Adipose tissue (tissue), 3 donors: Measurements from ENCODE around the gene CNST. TPM values are rescaled to one million over a fixed set of nuclear protein-coding genes. Genes with fewer than 3 reads are reported as not detected.

Experiments
- H3K27ac ChIP-seq: one replicate; pipeline ENCODE4 v1.5.1; 2013; ENCODE audit warnings: low read depth, low read length
- WGBS, 3 donors: extraction: QIAGEN DNeasy Blood & Tissue Kit; methylation state at CpG; one replicate each; pipeline ENCODE4 v1.1.7; 2013; 5-methylcytosine and 5-hydroxymethylcytosine counted together
- polyA plus RNA-seq, 3 donors: library from polyadenylated mRNA; stranded (reverse); fragments of 200-250 nt; gene quantifications; one replicate each; pipeline ENCODE4 v1.2.3, GENCODE V29; 2013
- donor health status: healthy with polysubstance abuse.
- donor health status: Bipolar disorder and iron deficiency.
- donor health status: healthy.

Gene CNST
- polyA plus RNA-seq, 3 donors = 4.7 to 8.1 (median 5.2) TPM

DNA sequence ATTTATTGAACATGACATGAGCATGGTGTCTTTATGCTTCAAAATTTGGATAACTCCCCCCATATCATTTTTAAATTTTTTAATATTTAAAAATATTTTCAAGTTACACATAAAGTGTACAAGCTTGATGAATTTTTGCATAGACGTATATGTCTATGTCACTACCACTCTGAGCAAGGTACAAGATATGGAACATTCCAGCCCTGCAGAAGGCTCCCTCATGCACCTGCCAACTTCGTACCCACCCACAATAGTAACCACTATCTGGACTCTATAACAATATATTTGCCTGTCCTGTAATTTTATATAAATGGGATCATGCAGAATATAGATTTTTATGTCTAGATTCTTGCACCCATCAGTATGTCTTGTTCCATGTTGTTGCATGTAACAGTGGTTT, 74.5 kb downstream of the CNST start:
- 81 to 95% (median 88%) methylated on average over 2 of the region's 2 CpGs for WGBS, 3 donors

DNA sequence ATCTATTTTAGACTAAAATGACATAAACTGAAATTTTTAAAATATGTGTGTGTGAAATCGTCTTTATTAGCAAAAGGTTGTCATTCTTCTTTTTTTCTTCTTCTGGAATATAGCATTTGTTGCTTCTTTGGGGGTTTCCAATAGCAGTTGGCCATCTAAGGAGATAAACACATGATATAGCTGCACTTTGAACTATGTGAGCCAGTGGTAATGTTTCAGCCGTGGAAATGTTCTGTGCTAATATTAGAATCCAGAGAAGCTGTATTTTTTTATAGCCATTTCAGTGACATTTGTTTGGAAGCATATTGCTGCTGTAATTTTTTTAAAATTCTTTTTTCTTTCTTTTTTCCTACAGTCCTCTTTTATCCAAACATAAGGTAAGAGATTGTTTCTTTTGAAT, 75.1 kb downstream of the CNST start:
- no peak overlapping the region for H3K27ac ChIP-seq
- WGBS, 3 donors = 34 to 54% (median 51%) methylated on average over 2 of the region's 2 CpGs

More for the DNA sequence above, 74.5 kb downstream of the CNST start:
- H3K27ac ChIP-seq = no peak overlapping the region

DNA sequence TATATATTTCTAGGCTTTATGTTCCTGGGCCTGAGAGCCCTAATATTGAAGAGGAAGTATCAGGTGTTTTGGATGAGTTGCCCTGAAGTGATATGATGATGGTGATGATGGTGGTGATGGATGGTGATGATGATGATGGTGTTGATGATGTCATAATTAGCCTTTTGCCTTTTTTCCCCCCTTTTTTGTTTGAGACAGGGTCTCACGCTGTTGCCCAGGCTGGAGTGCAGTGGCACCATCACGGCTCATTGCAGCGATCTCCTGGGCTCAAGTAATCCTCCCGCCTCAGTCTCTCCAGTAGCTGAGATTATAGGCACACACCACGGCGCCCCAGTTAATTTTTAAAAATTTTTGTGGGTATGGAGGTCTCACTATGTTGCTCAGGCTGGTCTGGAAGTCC, 76.5 kb downstream of the CNST start:
- no peak overlapping the region for H3K27ac ChIP-seq

DNA sequence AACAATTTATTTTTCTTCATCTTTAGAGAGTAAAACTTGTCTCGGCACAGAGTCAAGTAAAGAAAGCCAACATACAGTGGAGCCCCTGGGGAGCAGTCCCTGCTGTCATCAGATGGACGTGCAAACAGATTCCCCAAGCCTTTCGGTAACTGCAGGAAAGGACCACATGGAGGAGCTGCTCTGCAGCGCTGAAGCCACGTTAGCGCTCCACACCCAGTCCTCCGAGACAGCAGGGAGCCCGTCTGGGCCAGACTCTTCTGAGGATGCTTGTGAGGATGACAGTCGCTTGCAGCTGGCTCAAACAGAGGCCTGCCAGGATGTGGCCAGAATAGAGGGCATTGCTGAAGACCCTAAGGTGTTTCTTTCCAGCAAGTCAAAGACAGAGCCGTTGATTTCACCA, 80.9 kb downstream of the CNST start:
- 45 to 61% (median 57%) methylated on average over 10 of the region's 10 CpGs for WGBS, 3 donors
- no peak overlapping the region for H3K27ac ChIP-seq

More for the DNA sequence above, 76.5 kb downstream of the CNST start:
- WGBS, 3 donors = 89 to 98% (median 96%) methylated on average over 6 of the region's 6 CpGs

DNA sequence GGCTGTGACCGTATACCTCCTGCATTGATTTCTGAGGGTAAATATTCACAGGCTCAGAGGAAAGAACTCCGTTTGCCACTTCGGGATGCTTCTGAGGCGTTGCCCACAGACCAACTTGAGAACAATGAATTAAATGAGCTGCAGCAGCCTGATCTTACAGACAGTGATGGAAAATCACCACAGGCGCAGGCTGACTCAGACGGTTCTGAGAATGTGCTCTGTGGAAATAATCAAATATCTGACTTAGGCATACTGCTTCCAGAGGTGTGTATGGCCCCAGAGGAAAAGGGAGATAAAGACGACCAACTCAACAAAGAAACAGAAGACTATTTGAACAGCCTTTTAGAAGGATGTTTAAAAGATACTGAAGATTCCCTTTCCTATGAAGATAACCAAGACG, 81.3 kb downstream of the CNST start:
- 76 to 87% (median 77%) methylated on average over 8 of the region's 8 CpGs for WGBS, 3 donors
- H3K27ac ChIP-seq = no peak overlapping the region

DNA sequence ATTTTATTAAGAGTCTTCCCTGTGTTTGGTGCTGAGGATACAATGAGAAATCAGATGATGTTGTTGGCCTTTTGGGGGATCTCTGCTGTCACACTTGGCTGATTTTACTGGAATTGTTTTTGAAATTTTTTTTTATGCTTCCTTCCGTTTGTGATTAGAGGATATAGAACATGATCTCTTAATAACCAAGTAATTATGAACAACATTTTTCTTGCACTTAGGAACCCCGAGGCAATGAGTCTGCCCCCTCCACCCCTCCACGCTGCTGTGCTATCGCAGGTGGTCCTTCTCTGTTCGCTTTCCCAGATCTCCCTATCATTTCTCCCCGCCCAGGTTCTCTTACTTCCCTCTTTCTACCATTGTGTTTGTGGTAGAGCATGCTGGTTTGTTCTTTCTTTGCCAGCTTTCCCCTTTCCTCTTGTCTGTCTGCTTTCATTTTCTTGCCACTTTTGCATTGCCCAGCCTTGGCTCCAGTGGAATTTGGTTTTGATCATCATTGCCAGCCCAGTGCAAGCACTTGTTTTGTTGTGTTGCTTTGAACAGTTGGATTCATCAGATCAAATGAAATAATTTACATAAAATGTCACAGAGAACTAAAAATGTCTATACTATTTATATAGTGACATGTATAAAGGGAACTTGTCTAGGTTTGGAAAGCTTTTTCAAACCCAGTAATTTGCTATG, 84.9 kb downstream of the CNST start:
- WGBS, 3 donors = 54 to 85% (median 67%) methylated on average over 6 of the region's 6 CpGs
- no peak overlapping the region for H3K27ac ChIP-seq

DNA sequence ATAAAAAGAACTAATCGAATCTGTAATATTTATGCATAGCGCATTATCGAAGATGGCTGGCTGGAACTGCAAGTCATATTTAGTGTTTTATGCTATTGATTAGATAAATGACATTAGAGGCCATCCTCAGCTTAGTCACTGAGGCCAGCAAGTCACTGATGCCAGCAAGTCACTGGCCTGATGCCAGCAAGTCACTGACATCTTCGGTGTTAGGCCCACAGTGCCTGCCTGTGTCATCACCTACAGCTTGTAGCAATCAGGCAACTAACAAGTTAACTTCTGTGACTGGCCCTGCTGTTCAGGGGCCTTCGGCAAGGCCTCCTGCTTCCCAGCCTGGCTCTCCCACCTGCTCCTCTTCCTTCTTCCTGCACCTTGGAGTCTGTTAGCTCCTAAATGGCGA, 92.3 kb downstream of the CNST start:
- 81 to 89% (median 88%) methylated on average over 6 of the region's 6 CpGs for WGBS, 3 donors
- H3K27ac ChIP-seq = no peak overlapping the region

DNA sequence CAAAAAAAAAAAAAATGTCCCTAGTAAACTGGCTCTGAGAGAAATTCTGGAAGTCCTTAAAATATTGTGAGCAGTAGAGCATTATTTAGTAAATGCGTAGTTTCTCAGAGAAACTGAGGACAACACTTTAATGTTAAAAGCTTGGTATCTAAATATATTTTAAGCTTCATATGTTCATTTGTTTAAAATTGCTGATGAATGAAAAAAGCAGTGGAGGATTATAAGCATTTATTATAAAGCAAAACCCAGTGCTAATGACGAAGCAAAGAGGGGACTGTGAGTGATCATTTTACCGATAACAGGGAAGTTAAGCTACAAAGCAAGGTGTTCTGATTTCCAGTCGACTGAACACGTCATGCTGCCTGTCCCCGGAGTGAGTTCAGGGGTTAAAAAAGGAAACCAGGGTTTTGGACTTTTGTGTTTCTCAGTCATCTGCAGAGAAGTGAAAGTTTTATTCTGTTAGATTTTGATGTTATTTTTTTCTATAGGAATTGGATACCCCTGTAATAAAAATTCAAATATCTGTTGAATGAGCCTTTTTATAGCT, 93.4 kb downstream of the CNST start:
- 91 to 97% (median 92%) methylated on average over 6 of the region's 6 CpGs for WGBS, 3 donors
- H3K27ac ChIP-seq = no peak overlapping the region

DNA sequence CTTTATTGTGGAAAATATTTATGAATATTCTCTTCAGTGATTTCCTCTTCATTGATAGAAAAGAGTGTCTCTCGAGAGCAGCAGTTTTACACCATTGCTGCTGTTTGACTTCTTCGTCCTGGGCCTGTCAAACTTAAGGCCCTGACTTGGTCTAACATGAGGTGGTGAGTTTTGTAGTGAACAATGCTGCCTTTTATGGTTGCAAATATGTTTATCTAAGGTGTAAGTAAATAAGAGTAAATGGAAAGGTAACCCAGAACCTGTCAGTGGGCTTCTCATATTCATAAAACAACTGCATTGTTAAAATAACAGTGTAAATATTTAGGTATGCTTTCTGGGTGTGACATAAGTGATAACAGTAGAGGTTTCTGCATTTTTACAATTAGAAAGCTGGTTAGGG, 95.2 kb downstream of the CNST start:
- no peak overlapping the region for H3K27ac ChIP-seq
- WGBS, 3 donors = 69 to 94% (median 86%) methylated on average over 2 of the region's 2 CpGs

DNA sequence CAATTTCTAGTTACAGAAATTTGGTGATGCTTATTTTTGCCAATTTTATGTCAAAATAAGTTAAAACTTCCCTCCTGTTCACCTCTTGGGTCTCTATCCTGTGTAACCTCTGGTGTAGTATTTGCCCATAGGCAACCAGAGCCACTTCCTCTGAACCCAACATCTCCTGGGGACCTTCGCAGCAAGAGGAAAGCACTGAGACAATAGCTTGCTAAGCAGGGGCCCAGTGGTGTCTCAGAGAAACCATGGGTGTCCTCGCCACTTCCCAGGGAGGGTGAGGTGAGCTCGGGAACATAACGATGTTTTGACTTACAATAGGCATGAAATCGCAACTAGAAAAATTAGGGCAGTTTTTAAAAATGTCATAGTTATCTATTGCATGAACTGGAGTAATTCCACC, 101.5 kb downstream of the CNST start:
- 88 to 94% (median 92%) methylated on average over 5 of the region's 5 CpGs for WGBS, 3 donors
- no peak overlapping the region for H3K27ac ChIP-seq

DNA sequence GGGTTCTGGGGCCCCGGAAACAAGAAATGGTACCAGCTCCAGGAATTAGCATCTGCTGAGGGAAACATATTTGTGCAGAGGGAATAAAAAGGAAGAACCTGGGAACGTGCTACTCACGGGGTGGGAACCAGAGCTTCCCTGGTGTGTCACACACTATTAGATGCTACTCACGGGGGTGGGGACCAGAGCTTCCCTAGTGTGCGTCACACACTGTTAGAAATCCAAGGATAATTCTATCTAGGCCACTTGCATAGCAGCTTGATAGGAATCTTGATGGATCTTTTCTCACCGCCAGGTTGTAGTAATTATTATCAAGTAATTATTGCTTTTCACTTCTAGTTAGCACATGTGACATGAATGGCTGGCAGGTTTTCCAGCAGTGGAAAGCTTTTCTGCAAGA, 103.4 kb downstream of the CNST start:
- 86 to 93% (median 89%) methylated on average over 6 of the region's 6 CpGs for WGBS, 3 donors
- H3K27ac ChIP-seq = no peak overlapping the region

DNA sequence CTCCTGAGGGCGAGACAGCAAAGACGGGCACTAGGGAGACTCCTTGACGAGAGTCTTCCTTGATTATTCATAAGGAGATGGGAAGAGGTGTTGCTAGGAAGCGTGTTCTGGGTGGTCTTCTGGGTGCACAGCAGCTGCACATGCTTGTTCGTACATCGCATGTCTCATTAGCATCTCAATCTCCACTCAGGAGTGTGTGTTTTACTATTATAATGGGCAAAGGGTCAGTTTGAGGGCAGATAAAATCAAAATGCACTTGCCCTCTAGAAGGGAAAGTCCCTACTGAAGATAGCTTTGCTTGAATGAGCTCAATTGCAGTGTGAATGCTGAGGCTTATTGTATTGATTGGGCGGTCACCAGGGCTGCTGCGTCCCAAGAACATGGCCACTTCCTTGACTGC, 107.8 kb downstream of the CNST start:
- 85 to 94% (median 92%) methylated on average over 8 of the region's 8 CpGs for WGBS, 3 donors
- no peak overlapping the region for H3K27ac ChIP-seq

DNA sequence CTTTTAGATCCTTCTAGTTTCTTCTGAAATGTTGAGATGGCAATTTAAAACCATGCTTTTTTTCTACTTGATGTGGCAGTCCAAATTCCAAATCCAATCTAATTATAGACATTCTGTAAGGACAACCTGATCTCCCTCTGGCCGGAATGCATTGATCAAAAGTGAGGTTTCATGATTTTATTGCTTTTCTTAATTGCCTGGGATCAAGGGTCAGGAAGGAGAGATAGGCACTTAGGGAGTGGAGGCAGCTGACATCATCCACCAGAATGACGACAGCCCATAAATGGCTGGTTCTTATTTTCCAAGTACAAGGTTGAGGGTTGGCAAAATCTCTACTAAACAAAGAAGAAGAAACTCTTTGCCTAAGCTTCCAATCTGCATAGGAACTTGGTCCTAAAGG, 111.6 kb downstream of the CNST start:
- 45 to 72% (median 63%) methylated on average over 2 of the region's 2 CpGs for WGBS, 3 donors

DNA sequence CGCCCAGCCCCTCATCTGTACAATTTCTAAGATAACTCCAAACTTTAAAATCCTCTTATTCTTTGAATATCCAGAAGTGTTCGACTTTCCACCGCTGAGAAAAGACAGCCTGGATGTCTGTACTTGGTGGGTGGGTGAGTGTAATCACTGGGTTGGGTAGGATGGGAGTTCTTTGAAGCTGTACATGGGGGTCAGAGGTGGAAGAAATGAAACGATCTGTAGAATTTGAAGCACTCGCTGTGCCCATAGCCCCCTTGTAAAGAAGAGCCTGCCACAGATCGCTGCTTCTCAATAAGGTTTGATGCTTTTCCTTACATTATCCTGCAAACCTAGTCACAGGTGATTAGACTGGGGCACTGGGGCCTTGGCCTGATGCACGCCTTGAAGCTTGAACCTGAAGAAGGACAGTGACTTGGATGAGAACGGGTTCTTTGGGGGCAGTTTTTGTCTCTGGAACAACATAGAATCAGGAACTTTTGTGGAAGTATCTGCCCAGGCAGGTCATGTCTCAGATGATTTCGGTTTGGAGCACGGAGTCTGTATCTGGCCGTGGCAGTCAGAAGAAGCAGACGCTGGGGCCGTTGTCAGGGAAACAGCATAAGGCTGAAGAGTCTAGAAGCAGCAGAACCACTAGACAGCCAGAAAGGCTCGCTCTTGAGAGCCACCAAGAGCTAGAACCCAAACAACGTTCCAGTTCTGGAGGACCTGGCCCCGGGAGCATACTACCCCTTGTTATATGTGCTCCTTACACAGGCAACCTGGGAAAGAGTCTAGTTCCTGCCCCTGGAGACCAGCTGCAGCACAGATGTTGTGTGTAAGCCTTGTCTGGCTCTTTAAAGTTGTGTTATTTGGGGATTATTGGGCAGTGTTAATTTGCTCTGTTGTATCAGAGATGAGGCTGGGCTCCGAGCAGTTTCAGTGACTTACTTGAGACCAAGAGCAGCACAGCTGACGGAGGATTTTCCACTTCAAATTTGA, 112.8 kb downstream of the CNST start:
- no peak overlapping the region for H3K27ac ChIP-seq
- 69 to 85% (median 83%) methylated on average over 18 of the region's 18 CpGs for WGBS, 3 donors

More for the DNA sequence above, 111.6 kb downstream of the CNST start:
- H3K27ac ChIP-seq = no peak overlapping the region

DNA sequence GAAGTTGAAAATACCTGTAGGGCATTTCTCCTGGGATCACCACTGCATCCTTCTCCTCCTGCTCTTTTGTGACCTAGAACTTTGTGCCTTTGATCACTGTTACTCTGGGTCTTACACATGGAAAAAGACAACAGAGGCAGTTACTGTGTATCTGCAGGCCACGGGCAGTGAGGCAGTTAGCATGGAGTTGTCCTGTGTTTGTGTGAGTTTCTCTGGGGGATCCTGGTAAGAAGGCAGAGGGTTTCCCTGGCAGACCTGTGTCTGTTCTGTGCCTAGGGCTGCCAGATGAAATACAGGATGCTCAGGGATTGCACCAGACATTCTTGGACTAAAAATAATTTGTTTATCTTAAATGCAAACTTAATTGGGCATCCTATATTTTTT, 113.5 kb downstream of the CNST start:
- 61 to 88% (median 73%) methylated on average over 1 of the region's 1 CpG for WGBS, 3 donors
- no peak overlapping the region for H3K27ac ChIP-seq

DNA sequence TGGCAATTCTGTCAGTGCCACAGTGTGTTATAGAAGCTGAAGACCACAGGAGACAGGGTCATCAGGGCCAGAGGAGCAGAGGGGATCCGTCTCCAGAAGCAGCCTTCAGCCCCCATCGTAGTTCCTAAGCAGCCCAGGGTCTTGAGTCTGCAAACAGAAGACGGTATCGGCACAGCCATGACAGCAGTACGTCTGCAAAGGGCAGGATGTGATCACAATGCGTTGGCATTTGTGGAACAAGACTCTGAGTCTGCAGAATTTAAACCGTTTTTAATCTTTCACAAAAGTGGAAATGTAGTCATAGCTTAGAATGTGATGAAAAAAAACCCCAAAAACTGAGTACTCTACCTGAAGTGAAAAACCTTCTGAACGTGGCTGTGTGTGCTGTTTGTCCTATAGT, 113.9 kb downstream of the CNST start:
- 63 to 73% (median 63%) methylated on average over 8 of the region's 8 CpGs for WGBS, 3 donors
- no peak overlapping the region for H3K27ac ChIP-seq

DNA sequence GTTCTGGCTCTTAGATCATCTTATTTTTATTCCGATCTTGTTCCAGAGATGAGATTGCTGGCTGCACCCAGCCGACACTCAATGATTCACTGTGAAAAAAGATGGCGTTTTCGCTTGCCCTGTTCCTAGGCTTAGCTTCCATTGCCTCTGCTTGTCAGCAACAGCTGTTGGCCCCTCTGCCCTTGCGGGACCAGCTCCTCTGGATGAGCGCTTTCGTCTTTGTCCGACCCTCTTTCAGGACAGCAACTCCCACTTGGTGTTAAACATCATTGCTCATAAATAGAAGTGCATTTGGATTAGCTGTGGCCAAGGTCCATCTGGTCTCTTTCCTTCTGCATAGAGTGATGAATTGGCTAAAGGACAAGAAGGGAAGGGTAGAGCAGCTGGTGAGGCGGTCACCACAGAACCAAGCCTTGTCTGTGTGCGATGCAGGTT, 114.5 kb downstream of the CNST start:
- no peak overlapping the region for H3K27ac ChIP-seq
- 74 to 83% (median 81%) methylated on average over 10 of the region's 10 CpGs for WGBS, 3 donors

DNA sequence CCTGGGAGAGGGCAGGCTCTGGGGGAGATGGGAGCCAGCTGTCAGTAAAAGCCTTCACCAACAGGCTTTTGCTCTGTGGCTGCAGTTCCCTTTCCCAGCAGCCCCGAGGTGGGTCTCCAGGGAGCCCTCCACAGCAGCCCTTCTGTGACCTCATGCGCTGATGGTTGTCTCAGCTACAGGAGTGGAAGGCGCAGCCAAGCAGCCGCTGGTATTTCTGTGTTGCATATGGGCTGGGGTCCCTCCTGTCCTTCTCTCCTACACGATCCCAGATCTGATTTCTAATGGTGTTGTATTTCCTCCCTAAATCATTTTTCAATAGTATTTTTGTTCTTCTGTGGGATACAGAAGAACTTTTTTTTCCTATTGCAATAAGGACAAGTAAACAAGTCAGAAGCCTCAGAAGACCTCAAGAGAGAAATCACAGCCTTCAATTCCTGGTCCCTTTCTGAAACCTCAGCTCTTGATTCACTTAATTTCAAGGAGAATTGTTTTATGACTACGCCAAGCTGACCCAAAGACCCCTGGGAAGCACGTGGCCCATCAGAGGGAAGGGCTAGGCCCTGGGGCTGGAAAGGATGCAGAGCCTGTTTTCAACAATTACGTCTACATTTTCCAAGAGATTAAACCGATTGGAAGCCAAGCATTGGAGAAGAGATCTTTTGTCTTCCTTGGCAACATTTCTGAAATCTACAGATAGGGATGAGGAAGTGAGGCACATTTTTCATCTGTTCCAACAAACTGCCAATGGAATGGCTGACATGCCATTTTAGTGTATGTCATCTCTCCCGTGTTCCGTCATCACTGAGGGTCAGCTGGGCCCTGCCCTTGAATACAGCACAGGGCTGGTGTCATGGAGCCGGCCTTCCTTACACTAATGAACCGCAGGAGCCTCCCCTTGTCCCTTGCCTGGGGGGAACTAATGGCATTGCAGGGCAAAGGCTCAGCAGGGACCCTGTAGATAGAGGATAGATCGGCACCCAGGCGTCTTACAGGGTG, 115.9 kb downstream of the CNST start:
- 65 to 73% (median 69%) methylated on average over 15 of the region's 15 CpGs for WGBS, 3 donors

More for the DNA sequence above, 115.9 kb downstream of the CNST start:
- no peak overlapping the region for H3K27ac ChIP-seq
